HG02943 (cell line): Measurements from ENCODE around the gene MOB3B.

Experiments used
- ATAC-seq: cut with Tn5 transposase; IDR thresholded peaks from one replicate; pipeline ENCODE4 v1.9.1; 2021; ENCODE audit warnings: mild to moderate bottlenecking, low read depth, moderate library complexity; ENCODE audit not compliant: unreplicated experiment

The MOB3B gene

DNA sequence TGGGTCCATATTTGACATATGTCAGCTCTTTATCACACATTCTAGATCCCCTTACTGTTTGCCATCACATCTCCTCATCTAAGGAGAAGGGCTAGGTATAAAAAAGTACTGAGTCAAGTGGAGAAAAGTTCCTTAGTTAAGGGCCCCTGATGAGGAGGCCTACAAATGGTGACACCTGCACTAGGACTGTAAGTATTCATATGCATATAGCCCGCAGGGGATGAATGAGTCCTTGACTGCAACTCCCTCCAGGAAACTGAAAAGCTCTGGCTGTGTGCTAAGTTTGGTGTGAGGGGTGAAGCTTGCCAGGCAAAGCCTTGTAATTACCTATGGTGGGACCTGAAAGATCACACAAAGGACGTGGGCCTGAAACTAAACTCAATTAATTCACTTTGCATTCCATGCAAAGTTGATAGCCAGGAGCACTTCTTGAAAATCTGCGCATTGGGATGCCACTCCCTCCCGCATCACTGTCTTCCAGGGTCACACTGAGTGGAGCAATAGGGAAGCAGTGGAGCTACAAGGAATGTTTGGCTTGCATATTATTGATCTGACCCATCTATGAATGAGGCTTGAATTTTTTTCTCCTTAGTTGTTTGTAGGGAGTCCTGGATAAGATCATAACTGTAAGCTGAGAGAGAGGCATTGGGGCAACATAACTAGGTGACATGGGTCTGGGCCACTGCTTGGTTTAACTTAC lies 220.8 kb downstream of the MOB3B start:
- no peak for ATAC-seq

DNA sequence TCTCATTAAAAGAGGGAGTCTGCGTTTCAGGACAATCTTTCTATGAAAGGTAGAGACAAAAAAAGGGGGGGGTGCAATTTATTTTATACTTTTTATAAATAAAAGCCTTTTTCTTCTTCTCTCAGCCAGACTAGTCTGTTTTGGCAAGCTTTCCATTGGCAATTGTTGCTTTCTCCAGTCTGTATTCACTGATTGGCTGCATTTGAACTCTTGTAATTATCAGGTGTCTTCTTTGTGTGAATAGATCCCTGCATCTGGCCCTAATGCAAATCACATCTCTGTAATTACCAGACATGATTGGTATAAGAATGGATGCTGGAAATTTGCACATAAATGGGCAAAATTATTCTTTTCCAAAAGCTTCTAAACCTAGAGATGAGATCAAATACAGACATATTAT lies 225.1 kb downstream of the MOB3B start:
- ATAC-seq: no peak

DNA sequence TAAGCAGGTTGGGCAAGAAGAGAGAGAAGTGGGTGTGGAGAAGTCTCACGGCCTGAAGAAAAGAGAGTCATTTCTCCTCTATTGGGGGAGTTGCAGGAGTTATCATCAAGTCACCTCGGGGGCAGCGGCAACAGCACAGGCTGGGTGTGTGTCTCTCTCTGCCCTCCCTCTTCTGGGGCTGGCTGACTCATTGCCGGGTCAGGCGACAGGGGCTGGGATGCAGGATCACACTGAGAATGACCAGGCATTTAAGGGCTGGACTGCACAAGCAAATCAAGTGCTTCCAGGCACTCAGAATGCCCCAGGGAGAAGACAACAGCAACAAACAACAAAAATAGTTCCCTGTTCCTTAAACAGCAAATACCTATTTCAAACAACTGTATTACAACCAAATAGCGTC lies 226.4 kb downstream of the MOB3B start:
- ATAC-seq: no peak

DNA sequence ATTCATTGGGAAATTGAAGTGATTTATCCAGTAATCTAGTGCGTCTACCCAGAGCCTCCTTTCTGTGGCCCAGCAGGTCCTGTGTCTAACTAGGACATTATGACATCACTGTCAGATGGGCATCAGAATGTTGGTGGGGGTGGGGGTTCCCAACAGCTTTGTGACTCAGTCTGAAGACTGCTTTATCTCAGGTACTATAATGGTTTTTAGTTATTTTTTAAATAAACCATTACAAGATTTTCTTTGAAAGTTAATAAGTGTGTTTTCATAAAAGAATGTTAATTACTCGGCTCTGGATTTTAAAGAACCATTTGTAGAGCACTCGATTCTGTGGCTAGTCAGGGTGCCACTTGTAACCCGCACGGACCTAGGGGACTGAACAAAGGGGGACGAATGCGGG lies 232.6 kb downstream of the MOB3B start, which contains the start of gene EQTN:
Gene EQTN (minus strand): TSS at position 101 of the 400 bp plus-strand sequence. CDS start 95 bp downstream, at position 6.
- ATAC-seq: no peak

DNA sequence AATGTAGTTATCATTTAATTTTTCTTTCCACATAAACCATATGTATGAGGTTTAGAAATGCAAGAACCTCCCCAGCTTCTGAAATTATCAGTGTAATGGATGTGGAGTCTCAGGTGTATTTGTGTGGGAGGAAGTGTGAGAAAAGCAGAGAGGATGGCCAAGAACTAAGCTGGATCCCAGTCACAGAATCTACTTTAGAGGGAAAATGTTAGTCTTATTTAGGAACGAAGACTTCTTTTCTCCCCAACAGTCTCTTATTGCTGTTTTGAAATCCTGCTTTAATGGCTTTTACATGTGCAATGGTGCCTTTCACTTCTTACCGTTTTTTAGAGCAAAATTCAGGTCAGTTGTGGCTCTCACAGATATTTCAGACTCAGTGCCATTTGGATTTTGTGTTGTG lies 235.6 kb downstream of the MOB3B start:
- ATAC-seq: no peak

DNA sequence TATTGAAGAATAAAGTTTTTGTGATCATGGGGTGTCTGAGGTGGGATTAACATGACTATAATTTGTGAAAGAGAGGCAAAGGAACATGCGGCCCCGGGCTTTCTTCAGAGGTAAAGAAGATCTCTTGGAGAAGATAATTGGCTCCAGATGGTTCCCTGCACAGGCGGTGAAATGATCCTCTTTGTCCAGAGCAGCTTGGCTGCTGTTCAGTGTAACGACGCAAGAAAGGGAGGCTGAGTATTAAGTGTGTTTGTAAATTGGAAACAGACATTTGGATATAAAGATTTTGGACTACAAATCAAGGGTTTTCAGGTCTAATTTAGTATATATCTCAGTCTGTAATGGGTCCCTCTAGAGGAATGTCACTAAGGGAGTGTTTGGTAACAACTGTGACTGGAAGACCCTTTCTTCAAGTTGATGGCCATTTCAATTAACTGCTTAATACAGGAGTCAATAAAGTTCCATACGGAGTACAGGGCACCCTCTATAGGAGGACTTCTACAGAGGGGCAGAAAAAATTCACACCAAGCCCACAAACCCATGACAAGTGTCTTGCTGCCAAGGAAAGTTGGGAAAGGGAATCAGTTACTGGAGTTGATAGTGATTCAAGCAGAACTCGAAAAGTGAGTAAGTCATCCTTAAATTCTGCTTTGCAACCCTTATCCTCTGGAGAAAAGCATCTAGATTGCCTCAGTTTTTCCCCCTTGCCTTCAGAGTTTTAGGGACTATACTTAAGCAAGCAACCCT lies 236.8 kb downstream of the MOB3B start:
- no peak for ATAC-seq

DNA sequence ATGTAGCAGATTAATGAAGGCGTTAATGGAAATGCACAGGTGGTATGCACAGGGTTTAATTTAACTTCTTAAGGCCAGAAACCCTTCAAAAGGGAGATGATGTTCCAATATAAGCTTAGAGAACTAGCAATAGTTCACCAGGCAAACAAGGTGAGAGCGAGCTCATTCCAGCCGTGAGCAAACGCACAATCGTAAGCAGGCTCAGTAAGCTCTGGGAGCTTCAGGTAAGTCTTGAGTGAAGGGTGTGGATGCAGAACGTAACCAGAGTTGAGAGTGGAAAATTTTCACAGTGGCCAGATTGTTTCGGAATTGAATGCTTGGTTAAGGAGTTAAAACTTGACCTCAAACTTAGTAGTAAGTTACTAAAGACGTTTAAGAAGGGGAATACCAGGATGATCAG lies 238.3 kb downstream of the MOB3B start:
- ATAC-seq: no peak

DNA sequence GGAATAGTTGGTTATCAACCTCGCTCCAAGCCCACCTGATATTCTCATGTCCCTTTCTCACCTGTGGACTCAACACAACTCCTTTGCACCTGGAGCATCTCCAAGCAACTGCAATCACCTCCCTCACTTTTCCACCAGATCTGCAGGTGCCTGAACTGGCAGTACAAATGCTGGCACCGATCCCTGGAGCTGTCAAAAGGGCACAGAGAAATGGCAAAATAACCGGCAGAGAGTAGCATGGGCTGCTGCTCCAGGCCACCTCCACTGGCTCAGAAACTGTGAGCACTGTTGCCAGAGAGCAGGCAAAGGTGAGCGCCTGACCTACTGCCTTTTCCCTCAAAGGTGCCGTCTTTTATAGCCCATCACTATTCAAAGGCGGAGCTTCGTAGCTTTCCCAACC lies 247.3 kb downstream of the MOB3B start:
- no peak for ATAC-seq

DNA sequence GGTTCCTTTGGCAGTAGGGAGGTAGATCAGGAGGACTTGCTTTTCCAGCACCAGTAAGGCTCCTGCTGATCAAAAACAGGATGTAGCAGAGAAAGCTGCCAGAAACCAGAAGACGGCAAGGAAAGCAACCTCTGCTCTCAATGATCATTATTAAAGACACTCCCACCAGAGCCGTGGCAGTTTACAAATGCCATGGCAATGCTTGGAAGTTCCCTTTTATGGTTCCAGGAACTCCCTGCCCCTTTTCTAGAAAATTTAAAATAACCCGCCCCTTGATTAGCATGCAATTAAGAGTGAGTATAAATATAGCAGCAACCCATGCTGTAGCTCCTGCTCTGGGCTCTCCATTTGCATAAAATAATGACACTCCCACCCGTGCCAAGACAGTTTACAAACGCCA lies 248.8 kb downstream of the MOB3B start:
- ATAC-seq: no peak

DNA sequence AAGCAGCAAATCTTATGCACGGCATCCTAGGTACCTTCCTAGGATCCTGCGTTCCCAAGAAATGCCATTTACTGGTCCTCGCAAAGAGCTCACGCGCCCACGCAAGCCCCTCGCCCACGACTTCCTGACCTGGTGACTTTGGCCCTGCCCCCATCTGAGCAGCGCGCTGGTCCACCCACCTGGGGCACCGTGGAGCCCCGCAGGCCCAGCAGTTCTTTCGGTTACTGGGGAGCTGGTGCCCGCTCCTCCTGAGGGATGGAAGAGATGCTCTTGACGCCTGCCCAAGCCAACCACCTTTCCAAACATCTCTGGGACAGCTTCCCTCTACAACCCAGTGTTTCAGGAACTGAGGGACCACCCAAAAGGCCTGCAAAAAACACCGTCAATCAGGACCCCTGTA lies 249.4 kb downstream of the MOB3B start:
- ATAC-seq: no peak

DNA sequence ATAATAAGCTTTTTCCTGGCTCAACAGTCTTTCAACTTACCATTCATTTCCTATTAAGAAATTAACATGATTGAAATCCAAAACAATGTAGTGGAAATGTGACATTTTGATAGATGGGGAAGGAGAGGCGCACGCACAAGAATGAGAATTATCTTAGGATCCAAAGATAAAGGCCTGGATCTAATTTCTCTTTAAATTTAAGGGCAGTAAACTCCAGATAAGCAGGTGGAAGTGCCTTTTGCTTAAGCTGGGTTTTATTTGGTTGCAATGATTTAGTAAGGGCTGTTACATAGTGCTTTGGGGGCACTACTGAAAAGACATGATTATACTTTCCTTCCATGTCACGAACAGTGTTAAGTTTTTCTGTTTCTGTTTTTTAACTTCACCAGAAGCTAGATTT lies 250.0 kb downstream of the MOB3B start:
- no peak for ATAC-seq

DNA sequence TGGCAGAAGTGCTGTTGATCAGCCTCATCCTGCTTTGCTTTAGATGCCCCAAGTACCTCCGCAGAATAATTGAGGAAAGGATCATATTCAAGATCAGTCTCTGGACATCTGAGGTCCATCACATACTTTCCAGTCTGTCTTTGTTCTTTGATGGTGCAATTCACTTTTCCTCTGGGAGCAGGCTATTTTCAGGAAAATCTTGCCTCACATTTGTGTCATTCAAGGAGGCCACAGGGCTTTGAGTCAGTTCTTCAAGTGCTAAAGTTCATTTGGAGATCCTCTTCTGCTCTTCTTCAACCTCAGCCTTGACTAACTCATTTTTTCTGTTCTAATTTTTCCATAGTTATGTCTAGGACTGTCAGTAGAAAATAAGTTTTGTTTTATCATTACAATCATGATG lies 251.2 kb downstream of the MOB3B start:
- no peak for ATAC-seq

DNA sequence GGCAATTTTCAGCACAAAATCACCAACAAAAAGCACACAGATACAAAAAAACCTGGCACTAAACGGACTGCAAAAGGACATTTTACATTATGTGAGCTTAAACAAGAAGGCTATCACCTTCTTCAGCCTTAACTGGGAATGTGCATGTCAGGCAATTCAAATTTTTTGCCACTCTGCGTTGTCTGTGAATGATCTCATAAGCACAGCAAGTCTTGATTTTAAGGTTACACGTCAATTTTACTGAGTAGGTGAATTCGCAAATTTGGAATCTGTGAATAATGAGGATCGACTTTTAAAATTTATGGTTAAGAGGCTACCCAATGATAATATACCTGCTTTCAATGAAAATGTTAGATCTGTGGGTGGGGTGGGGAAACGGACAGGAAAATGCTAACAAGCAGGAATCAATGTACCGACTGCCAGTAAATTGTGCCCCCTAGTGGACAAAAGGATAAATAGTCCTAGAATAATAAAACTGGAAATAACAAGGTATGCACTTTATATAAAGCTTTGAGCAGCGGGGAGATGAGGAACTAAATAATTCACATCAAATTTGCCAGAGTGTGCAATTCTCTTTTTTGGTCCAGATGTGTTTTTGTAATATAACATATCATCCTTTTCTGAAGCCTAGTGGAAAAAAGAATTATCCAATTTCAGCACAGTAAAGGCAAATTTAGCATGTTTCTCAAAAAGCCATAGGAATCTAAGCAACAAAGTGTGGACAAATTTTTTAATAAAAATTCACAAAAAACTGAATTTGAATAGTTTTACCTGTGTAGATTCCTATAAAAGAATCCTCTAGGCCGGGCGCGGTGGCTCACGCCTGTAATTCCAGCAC lies 253.2 kb downstream of the MOB3B start:
- no peak for ATAC-seq
